NCI-H2029 (cell line): ENCODE data around the gene FUT9.

Experiments
- DNase-seq: peaks from one replicate; lab custom pipeline; 2025; lab: John Stamatoyannopoulos, UW

FUT9 gene

DNA sequence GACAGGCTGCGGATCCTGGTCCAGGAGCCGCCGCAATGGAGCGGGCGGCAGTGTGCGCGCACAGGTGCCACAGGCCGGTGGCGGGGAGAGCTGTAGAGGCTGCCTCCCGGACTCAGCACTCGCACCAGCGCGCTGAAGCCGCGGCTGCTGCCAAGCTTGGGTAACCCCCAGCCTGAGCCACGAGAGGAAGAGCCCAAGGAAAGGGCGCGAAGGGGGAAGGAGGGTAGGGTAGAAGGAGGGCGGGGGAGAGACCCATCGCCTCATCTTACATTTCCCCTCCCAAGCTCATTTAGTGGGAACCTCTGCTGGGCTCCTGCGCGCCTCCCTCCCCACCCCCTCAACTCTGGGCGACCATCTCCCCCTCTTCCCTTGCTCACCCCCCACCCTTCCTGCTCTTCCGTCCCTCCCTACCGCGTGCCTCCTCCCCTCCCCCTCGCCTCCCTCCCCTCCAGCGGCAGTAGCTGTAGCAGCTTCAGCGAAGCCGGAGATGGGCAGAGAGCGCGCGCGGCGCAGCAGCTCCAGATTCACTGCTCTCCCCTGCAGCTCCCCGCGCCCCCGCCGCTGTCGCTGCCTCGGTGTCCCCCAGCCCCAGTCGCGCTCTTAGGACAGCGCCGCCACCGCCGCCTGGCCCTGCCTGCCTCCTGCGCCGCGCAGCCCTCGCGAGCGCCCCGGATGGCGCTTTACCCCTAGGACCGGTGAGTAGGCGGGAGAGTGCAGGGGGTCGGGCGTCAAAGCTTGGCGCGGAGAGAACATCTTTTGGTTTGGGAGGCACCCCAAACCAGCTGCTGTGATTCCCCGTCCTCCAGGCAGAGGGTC, at the start of gene FUT9:
Gene FUT9 (plus strand): TSS at position 457 of the 816 bp plus-strand sequence. CDS start 187,182 bp downstream, outside the sequence.
- no peak for DNase-seq

DNA sequence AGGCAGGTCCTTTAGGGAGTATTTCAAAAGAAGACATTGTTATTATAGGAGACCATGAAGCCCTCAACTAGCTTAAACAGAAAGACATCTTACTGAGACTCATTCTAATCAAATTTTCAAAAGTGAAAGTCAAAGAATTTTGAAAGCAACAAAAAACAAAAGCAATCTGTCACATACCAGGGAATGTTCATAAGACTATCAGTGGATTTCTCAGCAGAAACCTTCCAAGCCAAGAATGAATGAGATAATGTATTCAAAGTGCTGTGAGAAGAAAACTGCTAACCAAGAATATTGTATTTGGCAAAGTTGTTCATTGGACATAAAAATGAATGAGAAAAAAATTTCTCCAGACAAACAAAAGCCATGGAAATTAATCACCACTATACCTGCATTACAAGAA, 48.2 kb upstream of the FUT9 start:
- no peak for DNase-seq

DNA sequence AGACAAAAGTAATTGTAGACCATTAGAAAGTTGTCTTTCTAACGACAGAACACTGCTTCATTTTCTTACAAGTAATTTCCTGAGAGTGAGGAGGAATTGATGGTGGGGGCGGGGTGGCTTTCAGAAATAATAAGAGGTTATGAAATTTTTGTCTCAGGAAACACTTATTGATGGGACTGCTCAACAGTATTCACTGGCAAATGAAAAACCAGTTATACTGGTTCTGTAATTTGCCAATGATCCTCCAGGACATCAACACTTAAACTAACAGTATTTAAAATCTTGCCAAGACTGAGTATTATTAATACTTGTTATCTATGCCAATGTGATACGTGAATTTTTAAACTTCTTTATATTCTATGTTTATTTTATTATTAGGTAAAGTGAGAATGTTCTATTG, 41.8 kb upstream of the FUT9 start:
- DNase-seq = no peak

DNA sequence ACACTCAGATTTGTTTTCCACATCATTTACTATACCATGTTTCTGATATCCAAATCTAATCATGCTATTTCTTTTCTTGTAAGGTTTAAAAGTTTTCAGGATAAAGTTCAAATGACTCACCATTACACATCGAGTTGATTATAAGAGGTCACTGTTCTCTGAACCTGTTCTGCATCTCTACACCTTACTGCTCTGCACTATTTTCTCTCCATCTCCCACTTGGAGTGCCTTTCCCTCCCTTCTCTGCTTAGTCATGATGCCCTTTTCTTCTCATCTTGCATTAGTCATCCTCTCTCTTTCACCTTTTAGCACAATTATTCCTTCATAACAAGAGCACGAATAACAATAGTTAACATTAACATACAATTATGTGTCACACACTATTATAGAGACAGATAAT, 37.5 kb upstream of the FUT9 start:
- DNase-seq = no peak

DNA sequence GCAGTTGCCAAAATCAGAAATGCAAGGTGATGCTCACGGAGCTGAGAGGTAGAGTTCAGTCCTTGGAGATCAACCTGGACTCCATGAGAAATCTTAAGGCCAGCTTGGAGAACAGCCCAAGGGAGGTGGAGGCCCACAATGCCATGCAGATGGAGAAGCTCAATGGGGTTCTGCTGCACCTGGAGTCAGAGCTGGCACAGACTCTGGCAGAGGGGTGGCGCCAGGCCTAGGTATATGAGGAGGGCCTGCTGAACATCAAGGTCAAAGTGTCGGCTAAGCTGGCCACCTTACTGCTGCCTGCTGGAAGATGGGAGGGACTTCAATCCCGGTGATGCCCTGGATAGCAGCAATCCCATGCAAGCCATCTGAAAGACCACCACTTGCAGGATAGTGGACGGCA, 23.9 kb upstream of the FUT9 start:
- DNase-seq = no peak

DNA sequence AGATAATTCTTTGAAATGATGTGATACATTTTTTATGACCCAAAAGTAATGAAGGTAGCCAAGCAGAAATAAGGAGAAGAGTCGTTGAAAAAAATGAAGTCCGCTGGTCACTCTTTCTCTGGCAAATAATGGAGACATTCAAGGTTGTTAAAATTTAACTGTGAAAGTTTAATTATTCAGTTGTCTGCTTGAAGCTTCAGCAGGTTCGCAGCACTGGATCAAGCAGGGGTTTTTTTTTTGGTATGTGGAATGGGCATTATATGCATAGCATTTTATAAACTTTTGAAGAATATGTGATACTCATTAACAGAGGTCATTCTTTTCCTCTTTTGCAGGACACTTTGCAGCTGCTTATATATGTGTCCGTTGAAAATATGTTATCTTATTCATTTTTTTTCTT, 21.6 kb upstream of the FUT9 start:
- DNase-seq = no peak

DNA sequence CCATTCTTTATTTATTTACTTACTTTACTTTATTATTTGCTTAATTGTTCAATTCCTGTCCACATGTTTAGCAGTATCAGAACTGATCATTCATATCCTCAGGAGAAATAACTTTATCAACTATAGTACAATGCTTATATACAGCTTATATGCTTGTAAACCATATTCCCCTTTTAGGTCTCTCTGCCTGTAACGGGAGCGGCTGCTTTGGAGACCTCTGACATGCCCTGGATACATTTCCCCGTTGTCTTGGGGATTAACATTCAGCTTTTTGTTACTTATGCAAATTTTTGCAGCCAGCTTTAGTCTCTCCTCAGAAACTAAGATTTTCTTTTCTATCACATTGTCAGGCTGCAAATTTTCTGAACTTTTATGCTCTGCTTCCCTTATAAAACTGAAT, 17.6 kb upstream of the FUT9 start:
- DNase-seq = no peak

DNA sequence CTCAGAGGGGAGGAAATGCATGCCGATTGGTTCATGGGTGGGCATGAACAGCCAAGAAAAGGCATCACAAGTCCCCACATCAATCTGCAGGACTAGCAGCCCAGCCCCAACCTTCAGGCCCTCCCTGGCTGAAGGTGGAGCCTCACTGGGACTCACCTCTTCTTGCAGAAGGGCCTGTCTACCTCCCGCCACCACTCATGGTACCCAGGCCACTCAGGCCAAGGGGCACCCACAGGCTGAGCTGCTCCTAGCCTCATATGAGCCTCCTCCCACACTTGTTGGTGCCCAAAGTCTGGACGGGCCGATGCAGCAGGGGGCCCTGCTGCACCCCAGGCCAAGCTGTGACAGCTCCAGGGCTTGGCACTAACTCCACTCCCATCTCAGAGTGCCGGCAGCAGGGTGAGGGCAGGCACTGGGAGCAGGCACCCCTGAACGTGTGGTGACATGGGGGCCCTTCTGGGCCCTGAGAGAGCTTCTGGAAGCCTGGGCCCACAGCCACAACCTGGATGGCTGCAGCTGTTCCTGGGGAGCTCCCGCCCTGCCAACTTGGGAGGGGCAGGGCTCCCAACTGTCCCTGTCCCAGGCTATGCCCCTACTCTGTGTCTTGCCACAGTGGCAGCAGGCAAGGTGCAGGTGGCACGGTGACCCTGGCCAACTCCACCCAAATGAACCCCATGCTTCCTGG, 13.7 kb upstream of the FUT9 start:
- no peak for DNase-seq

DNA sequence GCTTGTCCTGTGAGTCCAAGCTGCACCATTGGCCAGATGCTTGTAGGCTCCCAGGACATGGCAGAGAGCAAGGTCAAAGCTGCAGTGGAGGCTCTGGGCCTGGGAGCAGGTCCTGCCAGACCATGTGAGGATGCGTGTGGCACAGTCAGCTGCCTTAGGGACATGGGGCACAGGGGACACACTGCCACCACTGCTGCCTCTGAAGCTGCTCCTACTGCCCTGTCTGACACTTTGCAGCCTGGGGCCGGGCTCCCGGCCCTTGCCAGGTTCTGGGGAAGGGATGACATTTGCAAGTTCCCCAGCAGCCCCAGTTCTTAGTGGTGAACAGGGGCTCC, 13.2 kb upstream of the FUT9 start:
- DNase-seq = no peak

DNA sequence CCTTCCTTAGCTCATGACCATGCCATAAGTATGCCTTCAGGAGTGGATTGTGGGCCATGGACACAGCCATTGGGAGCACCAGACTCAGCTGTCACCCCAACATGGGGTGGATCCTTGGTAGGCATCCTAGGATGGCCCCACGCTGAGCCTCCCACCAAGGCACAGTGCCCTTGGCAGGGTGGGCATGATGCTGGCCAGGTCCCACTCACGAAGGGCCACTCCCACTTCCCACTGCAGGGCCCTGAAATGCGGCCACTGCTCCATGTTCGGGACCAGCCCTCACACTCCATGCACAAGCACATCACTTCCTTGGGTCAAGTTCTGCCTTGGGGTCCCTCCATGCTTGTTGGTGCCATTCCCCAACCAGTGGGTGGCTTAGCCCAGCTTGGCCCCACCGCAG, 12.9 kb upstream of the FUT9 start:
- DNase-seq = no peak

DNA sequence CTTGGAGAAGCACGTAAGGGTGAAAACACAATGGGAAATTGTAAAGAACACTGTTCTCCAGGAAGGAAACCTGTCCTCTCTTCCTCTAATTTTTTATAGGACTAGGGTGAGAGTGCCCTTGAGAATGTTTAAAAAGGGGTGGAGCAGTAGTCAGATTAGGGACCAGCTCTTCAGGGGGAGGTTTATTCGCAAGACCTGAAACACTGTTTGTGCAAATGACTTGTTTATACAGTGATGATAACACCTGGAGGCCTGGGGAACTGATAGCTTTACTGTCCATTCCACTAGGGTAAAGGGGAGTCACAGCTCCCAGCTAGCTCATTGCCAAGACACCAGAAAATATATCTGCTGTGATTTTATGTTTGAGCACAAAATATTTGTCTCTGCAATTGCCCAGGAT, 8.1 kb upstream of the FUT9 start:
- no peak for DNase-seq

DNA sequence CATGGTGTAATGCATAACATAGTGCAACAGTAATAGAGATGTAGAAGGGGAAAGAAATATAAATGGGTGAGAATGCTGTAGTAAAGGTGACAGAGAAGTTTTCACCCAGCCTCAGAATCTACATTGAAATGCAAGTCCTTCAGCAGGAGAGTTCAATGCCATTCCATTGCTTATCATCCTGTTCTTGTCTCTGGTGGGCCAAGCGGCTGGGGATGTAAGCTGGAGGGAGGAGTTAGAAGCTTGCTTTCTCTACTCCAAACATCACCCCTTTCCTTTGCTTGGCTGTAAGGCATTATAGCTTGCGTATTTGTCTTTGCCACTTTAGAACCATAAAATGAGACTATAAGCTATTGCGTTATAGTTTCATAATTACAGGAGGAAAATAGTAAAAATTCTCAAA, 2.2 kb upstream of the FUT9 start:
- DNase-seq = no peak

DNA sequence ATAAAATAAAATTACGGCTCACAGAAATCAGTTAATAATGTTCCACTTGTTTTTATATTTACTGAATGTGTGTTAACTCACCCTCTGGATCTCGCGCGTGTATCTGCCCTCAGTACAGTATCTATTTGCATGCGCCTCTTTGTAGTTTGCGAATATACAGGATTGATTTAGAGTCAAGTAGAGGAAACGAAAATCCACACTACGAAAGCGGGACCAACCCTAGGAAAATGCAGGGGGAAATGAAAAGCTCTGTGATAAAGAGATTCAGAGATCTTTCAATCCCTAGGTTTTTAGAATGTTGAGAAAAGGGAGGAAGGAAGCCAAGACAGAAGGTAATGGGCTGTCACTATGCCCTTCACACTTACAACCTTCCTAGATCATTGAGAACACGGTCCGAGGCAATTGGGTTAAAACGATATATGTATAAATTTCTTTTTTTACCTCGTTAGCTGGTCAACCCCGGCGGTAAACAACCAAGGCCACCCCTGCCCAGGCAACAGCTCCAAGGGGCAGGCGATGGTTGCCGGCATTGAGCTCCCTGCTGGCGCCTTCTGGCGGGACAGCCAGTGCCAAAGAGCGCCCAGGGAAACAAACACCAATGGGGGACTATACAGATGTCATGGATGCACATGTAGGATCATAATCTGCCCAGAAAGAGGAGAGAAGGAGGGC, 792 bp upstream of the FUT9 start:
- DNase-seq = no peak

DNA sequence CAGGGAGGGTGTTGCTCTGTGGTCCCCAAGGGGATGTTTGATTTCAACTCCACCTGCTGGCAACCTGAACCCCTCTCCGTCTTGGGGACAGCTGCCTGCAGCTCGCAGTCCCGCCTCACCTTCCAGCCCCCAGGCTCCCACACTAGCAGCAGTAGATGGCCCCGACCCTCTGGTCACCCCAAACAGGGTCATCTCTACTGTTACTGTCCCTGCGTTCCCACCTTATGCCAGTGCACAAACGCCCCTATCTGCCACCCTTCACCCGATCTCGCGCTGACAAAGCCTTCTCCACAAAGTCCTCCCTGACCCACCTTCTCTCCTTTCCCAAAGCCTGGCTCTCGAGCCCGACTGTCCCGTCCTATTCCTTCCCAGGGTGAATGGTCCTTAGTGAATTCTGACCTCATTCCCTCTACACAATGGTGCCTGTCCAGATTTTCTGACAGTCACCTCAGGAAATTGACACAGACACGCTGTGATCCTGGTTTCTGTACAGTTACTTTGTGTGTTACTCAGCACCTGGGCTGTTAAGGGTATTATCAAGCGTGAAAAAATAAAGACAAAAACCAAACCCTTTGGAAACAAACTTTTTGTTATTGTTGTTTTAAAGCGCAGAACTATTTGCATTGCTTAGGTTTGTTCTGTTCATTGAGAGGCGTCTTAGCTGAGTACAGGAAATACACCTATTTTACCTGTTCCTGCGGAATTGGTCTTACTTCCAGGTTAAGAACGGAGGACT, 728 bp downstream of the FUT9 start:
- DNase-seq = no peak

DNA sequence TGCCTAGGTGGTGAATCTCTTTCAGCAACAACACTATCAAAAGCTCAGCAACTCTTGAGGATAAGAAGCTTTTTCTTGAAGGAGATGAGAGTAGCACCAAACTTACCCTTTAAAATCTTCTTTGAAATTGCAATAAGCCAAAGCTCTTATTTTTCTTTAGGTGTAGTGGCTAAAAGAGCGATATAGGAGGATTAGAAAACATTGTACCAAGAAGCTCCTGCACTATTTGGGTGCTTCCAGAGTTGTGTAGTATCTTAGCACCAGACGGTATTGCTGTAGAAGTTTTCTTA, 1.2 kb downstream of the FUT9 start:
- DNase-seq = no peak

DNA sequence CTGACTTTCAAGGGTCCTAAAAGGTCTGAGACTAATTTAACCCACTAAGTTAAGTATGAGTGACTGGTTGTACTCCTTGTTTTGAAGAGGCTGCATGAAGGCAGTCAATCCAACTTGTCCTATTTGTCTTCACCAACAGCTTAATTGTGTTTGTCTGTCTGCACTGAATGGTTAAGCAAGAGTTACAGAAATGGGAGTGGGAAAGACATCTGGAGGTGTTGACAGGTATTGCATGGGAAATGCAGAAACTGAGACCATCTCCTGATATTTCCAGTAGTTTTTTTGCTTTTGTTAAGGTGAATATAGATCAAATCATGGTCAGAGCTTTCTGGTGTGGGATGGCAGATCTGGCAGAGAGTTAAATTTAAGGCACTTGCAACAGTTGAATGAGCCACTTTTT, 6.5 kb downstream of the FUT9 start:
- DNase-seq = no peak

DNA sequence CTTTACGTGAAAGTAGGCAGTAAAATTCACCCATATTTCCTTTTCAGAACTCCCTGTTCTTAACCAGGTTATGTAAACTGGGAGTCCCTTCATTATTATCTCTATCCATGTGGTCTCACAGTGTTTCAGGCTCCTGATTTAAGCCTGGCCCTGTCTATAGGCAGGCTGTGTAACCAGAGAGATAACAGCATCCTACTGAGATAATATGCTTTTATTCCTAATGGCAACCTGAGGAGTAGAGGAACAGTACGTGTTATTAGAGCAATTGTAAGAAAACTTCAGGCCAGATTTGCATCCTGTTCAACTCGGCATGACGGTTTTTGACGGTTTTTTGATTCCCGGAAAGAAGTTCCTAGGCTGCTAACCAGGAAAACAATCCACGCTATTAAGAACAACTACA, 16.9 kb downstream of the FUT9 start:
- no peak for DNase-seq

DNA sequence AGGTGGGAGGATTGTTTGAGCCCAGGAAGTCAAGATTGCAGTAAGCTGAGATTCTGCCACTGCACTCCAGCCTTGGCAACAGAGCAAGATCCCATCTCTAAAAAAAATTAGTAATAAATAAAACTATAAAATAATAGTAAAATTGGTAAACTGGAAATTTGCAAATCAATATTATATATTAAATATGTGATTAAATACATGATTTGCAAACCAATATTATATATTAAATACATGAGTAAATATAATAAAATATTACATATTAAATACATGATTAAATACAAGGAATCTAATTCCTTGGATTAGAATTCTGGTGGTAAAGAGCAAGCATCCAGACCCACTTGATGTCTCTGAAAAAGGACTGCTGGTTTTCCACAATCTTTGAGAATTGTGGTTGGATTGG, 35.8 kb downstream of the FUT9 start:
- DNase-seq = no peak

DNA sequence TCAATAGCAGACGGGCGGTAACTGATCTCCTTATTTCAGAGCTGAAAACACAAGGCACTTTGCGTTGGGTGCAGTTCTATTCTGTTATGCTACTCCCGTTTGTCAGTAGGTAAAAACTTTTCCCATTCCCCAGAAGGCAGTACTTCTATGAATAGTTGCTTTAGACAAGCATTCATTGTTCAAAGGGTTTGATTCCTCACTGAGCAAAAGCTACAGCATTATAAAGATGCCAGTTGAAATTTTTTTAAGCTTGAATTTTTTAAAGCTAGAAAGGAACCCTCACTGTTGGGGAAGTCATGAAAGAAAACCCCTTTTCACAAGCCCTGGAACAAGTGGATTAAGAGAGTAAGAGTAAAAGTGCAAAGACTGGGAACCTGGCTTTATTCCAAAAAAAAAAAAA, 42.3 kb downstream of the FUT9 start:
- DNase-seq = no peak

DNA sequence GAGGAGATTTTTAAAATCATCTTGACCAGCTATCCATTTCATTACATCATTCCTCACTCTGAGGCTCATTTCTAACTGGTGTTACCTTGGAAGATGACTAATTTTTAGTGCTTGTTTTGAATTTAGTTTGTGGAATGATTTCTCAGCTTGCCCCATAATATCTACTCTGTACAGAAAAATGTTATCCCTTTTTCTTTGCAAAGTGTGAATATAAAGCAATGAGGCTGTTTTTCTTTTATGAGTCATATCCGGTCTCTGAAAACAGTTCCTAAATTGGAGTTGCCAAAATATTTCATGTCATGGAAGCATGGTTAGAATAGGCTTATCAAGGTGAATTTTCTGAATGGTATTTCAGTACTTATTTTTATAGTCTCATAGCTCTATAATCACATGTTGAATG, 43.8 kb downstream of the FUT9 start:
- no peak for DNase-seq

DNA sequence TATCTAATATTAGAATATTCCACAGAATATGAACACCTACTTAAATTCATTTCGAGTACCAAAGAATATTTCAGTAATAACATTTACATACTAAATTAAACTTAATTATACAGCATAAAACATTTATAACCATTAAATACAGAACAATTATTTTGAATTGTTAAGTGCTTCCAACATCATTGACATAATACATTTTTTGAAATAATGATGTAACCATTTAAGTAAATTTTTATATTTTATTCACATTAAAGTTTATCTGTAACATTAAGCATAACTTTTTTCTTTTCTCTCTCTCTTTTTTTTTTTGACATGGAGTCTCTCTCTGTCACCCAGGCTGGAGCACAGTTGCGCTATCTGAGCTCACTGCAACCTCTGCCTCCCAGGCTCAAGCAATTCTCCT, 44.5 kb downstream of the FUT9 start:
- no peak for DNase-seq

DNA sequence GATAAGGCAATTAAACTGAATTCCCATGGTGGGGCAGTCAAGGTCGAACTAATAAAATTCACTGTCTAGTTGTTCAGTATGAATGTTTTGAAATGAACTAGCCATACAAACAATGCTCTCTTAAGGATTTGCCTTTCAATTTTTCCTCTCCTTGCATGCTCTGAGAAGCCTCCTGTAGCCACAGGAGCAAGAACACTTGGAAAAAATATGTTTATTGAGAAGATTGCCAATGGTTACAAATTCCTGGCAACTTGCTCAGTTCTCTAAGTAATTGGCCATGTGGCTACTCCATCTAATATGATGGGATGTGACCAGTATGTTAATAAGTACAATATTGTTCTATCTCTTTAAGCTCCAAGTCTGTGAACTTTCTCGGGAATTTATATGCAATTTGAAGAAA, 49.4 kb downstream of the FUT9 start:
- DNase-seq = no peak

DNA sequence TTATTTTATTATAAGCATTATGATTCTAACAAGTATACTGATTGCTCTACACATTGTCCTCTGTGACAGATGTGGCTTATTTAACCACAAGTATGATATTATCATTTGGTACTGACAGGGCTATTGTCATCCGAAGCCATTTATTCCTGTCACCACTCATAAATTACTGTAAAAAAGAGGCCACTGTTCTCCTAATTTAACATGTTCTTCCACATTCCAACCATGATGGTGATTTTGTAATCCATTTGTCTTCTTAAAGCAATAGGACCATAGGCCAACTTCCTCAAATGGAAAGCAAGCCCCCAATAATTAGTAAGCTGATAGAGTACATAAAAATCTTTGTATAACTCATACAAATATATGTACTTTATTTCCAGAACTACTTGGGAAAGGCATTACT, 50.6 kb downstream of the FUT9 start:
- no peak for DNase-seq
